Measurements from ENCODE around the gene CNPY4.

- TF ChIP-seq POLR2AphosphoS5 (IDR thresholded peaks at IDR 0.05; ENCODE audit: low read depth, low read length) (no peak), TAF1 (IDR thresholded peaks at IDR 0.05; ENCODE audit: low read depth, low read length) (no peak)
These were observed 47.0 kb upstream of the CNPY4 start for GRCh38 chr7:100072462-100072861.
